ENCODE measurements around the gene NOTCH3. TPM values are rescaled to one million over a fixed set of nuclear protein-coding genes. Genes with fewer than 3 reads are reported as not detected.
A peak's percentile ranks its signal among the peaks of the same experiment; 100 is the strongest.

NOTCH3 gene
- total and polyA plus RNA-seq, 12 donors, result 18.7 to 45.5 (median 31.9) TPM

- whole genome bisulfite sequencing, 2 donors, result 29 to 46% methylated on average over 5 of the region's 5 CpGs
- H3K27me3 ChIP-seq, result no peaks in the 10 kb centered on the region
- intact Hi-C loops (cut with DNase I), result loop anchor here in 1 of 10 donors (2.0 kb wide), 1 partner anchor 17 kb away; the partner anchor contains the start of gene SYDE1
- DNase-seq, result peak; percentile 83 to 84
- no peaks in the 10 kb centered on the region for H3K9me3 ChIP-seq
- peak; percentile 27 to 89 (median 64) for ATAC-seq
- peak overlapping the region in 7 of 10 donors; percentile 64 to 88 (median 74) for H3K4me3 ChIP-seq
- peaks cover 0 to 33% (median 22%) of the 10 kb centered on the region in 9 donors for H3K4me1 ChIP-seq
- TF ChIP-seq CTCF (IDR thresholded peaks at IDR 0.05), result no peak
- peak overlapping the region; percentile 89 to 98 (median 94) for H3K27ac ChIP-seq
- H3K36me3 ChIP-seq, result peaks cover 0 to 46% (median 30%) of the 10 kb centered on the region in 9 donors
Observed at GRCh38 chr19:15123900-15124299, 76.9 kb downstream of the NOTCH3 start.

- WGBS, 2 donors, result 87 to 92% methylated on average over 22 of the region's 22 CpGs
- no peak for DNase-seq
- intact Hi-C loops (cut with DNase I), result no loop called here
- peaks cover 0 to 33% (median 22%) of the 10 kb centered on the region in 9 donors for H3K4me1 ChIP-seq
- H3K9me3 ChIP-seq, result no peaks in the 10 kb centered on the region
- H3K27ac ChIP-seq, result peak overlapping the region in 9 of 10 donors; percentile 20 to 98 (median 77)
- peak overlapping the region in 3 of 10 donors; percentile 7 to 88 (median 21) for H3K4me3 ChIP-seq
- H3K36me3 ChIP-seq, result peaks cover 0 to 53% (median 36%) of the 10 kb centered on the region in 9 donors
- no peak for TF ChIP-seq CTCF (IDR thresholded peaks at IDR 0.05)
- no peak for ATAC-seq
- H3K27me3 ChIP-seq, result no peaks in the 10 kb centered on the region
Observed at GRCh38 chr19:15123031-15123890, 77.5 kb downstream of the NOTCH3 start.

- Histone ChIP-seq H3K4me3 (no peak overlapping the region), H3K27me3 (no peaks in the 10 kb centered on the region), H3K9me3 (no peaks in the 10 kb centered on the region), H3K4me1 (peaks cover 0 to 33% (median 22%) of the 10 kb centered on the region in 9 donors), H3K27ac (peak overlapping the region in 5 of 10 donors; percentile 62 to 96 (median 77)), H3K36me3 (peaks cover 0 to 60% (median 44%) of the 10 kb centered on the region in 9 donors)
- ATAC-seq (no peak), DNase-seq (no peak)
- no peak for TF ChIP-seq CTCF (IDR thresholded peaks at IDR 0.05)
- WGBS, 2 donors, result 95 to 96% methylated on average over 21 of the region's 21 CpGs
- intact Hi-C loops (cut with DNase I), result no loop called here
Observed at GRCh38 chr19:15122331-15123030, 78.3 kb downstream of the NOTCH3 start.

All from heart right ventricle (tissue), 16 donors.